Mucosa of rectum (tissue), 2 donors: ENCODE measurements around the gene DCHS2.
A peak's percentile ranks its signal among the peaks of the same experiment; 100 is the strongest.

Experiments
- H3K27ac ChIP-seq, 2 donors: one replicate each; pipeline ENCODE4 v1.7.0; 2013; ENCODE audit warnings: inconsistent platforms in 2 of 2, low read depth in 2 of 2, low read length in 2 of 2
- H3K27me3 ChIP-seq, 2 donors: one replicate each; pipeline ENCODE4 v1.7.0; 2013; ENCODE audit warnings: low read length in 2 of 2; ENCODE audit not compliant: control insufficient read depth in 2 of 2, insufficient read depth in 2 of 2
- H3K36me3 ChIP-seq, 2 donors: one replicate each; pipeline ENCODE4 v1.7.0; 2013; ENCODE audit warnings: low read length in 2 of 2; ENCODE audit not compliant: control insufficient read depth in 2 of 2, insufficient read depth in 2 of 2
- H3K4me1 ChIP-seq, 2 donors: one replicate each; pipeline ENCODE4 v1.7.0; 2013; ENCODE audit warnings: low read length in 2 of 2, mild to moderate bottlenecking in 1 of 2; ENCODE audit not compliant: control insufficient read depth in 2 of 2, insufficient read depth in 2 of 2
- H3K4me3 ChIP-seq, 2 donors: one replicate each; pipeline ENCODE4 v1.7.0; 2013; ENCODE audit warnings: low read length in 2 of 2
- H3K9ac ChIP-seq, 2 donors: one replicate each; pipeline ENCODE4 v1.7.0; 2013; ENCODE audit warnings: low read length in 2 of 2, low read depth in 1 of 2, mild to moderate bottlenecking in 1 of 2
- H3K9me3 ChIP-seq, 2 donors: one replicate each; pipeline ENCODE4 v1.7.0; 2013; ENCODE audit warnings: low read length in 2 of 2; ENCODE audit not compliant: control insufficient read depth in 2 of 2
- donor health status: healthy.
- donor health status: Normal muscosa, but diverticular disease.

The DCHS2 gene

DNA sequence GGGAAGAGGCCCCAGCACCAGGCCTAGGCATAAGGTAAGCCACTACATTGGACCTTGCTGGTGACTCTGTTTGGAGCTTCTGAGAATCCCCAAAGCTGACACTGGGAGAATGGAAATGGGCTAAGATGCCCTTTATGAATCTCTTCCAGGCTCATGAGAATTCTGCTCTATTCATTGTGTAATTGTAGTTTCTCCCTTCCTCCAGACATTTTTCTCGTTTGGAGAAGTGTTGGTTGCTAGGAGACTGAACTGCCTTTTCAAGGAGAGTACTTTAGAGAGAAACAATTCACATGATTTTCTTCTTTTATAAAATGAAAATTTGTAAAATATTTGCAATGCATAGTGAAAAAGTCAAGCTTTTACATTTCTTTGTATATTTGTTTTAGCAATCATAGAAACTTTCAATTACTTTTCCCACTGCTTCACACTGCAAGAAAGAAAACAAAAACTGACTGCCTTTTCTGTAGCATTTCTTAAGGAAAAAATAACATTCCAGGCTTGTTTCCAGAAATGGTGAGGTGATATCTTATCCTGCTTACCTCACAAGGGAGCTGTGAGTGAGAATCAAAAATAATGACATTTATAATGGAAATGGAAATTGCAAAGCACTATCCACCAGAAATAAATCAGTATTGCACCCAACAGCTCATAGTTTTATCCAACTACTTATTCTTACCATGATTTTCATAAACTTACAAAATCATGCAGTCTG, 24.9 kb upstream of the DCHS2 start:
- Histone ChIP-seq H3K9me3 (no peaks in the 10 kb centered on the region), H3K36me3 (no peaks in the 10 kb centered on the region), H3K27me3 (peaks cover 3 to 4% of the 10 kb centered on the region in 2 donors), H3K27ac (no peak overlapping the region), H3K9ac (no peak overlapping the region), H3K4me3 (no peak overlapping the region), H3K4me1 (no peaks in the 10 kb centered on the region)

DNA sequence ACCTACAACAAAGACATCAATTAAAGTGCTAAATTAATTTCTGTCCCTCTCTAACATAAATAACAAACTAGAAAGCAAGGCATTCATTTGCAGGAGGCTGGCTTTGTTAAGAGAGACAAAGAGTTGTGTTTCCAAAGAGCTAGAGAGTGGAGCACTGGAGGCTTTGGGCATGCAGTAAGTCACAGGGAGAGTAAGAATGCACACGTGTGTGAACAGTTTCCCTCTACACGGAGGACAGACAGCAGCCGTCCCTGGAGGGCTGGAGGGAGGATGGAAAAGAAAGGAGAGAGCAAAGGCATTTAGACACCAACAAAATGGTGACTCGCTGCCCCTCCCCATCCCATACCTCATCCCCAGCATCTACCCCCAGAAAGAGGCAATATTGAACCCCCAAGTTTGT, 20.4 kb upstream of the DCHS2 start:
- Histone ChIP-seq H3K36me3 (no peaks in the 10 kb centered on the region), H3K9me3 (no peaks in the 10 kb centered on the region), H3K27ac (no peak overlapping the region), H3K4me3 (no peak overlapping the region), H3K4me1 (no peaks in the 10 kb centered on the region), H3K9ac (no peak overlapping the region), H3K27me3 (peaks cover 0 to 3% of the 10 kb centered on the region in 2 donors)

DNA sequence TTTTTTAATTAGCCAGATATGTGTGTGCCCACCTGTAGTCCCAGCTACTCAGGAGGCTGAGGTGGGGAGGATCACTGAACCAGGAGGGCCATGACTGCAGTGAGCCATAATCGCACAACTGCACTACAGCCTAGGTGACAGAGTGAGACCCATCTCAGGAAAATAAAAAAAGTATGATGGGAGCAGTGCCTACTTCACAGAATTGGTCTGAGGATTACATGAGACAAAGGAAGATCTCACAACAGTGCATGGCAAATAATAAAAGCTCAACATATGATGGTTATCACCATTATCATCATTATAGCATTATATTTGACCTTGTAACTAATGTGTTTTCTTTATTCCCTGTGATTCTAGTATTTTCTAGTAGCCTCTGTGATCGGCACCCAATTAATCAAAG, 19.9 kb upstream of the DCHS2 start:
- Histone ChIP-seq H3K9me3 (no peaks in the 10 kb centered on the region), H3K27ac (no peak overlapping the region), H3K36me3 (no peaks in the 10 kb centered on the region), H3K4me3 (no peak overlapping the region), H3K27me3 (peaks cover 0 to 3% of the 10 kb centered on the region in 2 donors), H3K4me1 (no peaks in the 10 kb centered on the region), H3K9ac (no peak overlapping the region)

DNA sequence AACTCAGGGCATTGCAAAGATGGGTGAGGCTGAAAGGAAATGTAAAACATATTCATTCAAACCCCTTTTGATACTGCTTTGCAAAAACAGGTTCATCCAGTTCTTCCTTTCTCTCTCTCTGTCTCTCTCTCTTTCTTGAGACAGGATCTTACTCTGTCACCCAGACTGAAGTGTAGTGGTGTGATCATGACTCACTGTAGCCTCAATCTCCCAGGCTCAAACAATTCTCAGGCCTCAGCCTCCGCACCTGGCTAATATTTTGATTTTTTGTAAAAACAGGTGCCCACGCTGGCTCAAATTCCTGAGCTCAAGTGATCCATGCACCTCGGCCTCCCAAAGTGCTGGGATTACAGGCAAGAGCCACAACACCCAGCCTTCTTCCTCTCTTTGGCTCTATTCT, 15.6 kb upstream of the DCHS2 start:
- Histone ChIP-seq H3K27ac (no peak overlapping the region), H3K36me3 (no peaks in the 10 kb centered on the region), H3K4me1 (no peaks in the 10 kb centered on the region), H3K27me3 (no peaks in the 10 kb centered on the region), H3K9me3 (no peaks in the 10 kb centered on the region), H3K9ac (no peak overlapping the region), H3K4me3 (no peak overlapping the region)

DNA sequence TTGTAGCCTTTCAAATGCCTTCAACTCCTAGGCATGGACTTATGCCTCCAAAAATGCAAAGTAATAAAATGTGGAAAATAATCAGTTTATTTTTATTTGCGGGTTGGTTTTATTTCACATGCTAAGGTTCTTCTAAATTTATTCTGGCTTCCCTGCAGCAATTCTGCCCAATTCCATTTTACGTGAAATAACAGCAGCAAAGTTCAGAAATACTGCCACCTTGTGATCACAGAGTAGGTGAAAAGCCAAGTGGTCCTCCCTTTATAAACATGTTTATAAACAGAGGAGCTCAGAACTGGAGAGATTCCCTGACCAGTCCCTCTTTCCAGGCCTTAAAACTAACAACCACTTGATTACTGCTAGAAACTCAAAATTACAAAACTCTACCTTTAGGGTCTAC, 14.7 kb upstream of the DCHS2 start:
- no peaks in the 10 kb centered on the region for H3K36me3 ChIP-seq
- H3K27me3 ChIP-seq: no peaks in the 10 kb centered on the region
- no peak overlapping the region for H3K27ac ChIP-seq
- H3K4me1 ChIP-seq: no peaks in the 10 kb centered on the region
- no peak overlapping the region for H3K4me3 ChIP-seq
- H3K9ac ChIP-seq: no peak overlapping the region
- no peaks in the 10 kb centered on the region for H3K9me3 ChIP-seq

DNA sequence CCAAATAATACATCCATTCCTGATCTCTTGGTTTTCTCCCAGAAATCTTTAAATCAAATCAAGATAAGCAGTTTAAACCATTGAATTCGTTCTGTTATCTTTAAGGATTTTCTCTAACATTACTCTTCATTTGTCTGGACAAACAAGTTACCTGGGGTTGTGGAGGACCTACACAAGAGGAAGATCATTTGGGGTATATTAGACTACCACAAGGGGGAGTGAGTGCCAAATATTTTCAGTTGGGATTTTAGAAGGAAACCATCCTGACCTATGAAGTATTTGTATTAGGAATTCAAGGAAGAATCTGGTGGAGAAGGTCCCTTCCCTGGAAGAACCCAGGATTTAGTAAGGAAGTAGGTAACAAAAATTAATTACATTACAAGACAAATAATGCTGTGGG, 12.0 kb upstream of the DCHS2 start:
- H3K9ac ChIP-seq: no peak overlapping the region
- H3K9me3 ChIP-seq: no peaks in the 10 kb centered on the region
- H3K27ac ChIP-seq: no peak overlapping the region
- H3K4me1 ChIP-seq: no peaks in the 10 kb centered on the region
- no peaks in the 10 kb centered on the region for H3K36me3 ChIP-seq
- no peak overlapping the region for H3K4me3 ChIP-seq
- no peaks in the 10 kb centered on the region for H3K27me3 ChIP-seq

DNA sequence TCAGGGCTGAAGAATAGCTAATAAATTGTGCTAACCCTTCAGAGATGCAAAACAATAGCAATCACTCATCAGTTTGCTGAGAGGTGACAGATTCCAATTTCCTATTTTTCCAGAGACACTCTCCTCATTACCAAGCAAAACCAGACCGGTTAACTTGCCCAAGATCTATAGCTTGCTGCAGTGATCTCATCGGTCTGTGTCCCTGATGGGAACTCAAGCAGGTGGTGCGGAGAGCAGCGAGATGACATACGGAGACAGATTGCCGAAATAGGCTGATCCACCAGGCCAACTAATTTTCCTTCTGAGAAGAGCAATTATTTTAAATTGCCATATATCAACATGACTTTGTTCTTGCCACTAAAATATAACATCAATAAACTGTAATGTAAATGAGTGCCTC, 10.5 kb upstream of the DCHS2 start:
- no peak overlapping the region for H3K27ac ChIP-seq
- H3K36me3 ChIP-seq: no peaks in the 10 kb centered on the region
- no peaks in the 10 kb centered on the region for H3K27me3 ChIP-seq
- peaks cover 0 to under 1% of the 10 kb centered on the region in 2 donors for H3K4me1 ChIP-seq
- no peak overlapping the region for H3K4me3 ChIP-seq
- H3K9ac ChIP-seq: no peak overlapping the region
- H3K9me3 ChIP-seq: no peaks in the 10 kb centered on the region

DNA sequence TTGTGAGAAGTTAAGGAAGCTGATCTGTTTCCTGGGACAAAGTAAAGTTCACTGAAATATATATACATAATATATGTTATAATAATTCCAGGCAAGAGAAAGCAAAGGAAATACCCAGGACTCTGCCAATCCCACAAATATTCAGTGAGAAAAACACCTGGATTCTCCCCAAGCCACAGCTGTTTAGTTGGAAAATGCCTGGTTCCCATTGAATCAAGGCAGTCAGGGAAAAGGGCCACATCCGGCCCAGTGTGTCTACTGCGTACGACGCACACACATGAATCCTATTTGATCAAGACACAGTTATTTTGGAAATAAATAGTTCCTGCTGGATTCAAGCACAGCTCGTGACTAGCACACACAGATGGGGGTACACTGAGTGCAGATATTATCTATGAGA, 6.3 kb upstream of the DCHS2 start:
- Histone ChIP-seq H3K4me1 (peaks cover 0 to 3% of the 10 kb centered on the region in 2 donors), H3K4me3 (no peak overlapping the region), H3K9ac (no peak overlapping the region), H3K9me3 (no peaks in the 10 kb centered on the region), H3K27me3 (no peaks in the 10 kb centered on the region), H3K36me3 (no peaks in the 10 kb centered on the region), H3K27ac (no peak overlapping the region)

DNA sequence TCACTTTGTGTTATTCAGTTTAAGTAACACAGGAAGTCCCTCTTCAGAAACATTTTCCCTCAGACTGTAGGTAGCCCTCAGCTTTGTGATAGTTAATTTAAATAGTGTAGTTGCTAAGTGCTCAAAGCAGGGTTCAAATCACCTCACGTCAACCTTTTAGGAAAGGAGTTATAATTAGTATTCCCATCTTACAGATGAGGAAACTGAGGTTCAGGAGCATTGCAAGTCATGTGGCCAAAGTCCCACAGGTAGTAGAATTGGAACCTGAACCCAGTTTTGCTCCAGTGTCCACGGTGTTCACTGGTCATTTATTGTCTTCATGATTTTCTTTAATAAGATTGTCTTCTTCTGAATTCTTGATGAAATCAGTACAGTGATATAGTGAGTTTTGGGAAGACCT, 4.3 kb upstream of the DCHS2 start:
- Histone ChIP-seq H3K9ac (no peak overlapping the region), H3K27me3 (peaks cover 5 to 13% of the 10 kb centered on the region in 2 donors), H3K27ac (no peak overlapping the region), H3K4me1 (peaks cover 0 to 9% of the 10 kb centered on the region in 2 donors), H3K4me3 (no peak overlapping the region), H3K9me3 (no peaks in the 10 kb centered on the region), H3K36me3 (no peaks in the 10 kb centered on the region)

DNA sequence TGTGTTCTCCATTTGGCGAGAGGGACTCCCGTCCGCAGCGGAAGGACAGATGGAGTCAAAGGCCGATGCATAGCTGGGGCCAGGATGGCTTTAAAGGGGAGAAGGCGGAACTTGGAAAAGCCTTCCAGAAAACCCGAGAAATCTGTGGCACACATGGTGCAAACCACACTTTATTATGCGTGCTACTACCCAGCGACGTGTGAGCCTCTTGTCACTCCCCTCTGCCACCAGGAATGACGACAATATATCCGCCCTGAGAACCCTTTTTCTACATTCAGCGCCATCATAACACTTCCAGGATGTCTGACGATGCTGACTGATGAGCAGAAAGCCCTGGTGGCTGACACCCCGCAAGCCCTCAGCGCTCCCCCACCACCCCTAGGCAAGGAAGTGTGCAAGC, 689 bp upstream of the DCHS2 start:
- Histone ChIP-seq H3K36me3 (no peaks in the 10 kb centered on the region), H3K27me3 (peaks cover 18 to 19% of the 10 kb centered on the region in 2 donors), H3K4me1 (peaks cover 0 to 10% of the 10 kb centered on the region in 2 donors), H3K9me3 (no peaks in the 10 kb centered on the region), H3K27ac (no peak overlapping the region), H3K9ac (peak overlapping the region in 1 of 2 donors; percentile 14), H3K4me3 (peak overlapping the region; percentile 26 to 53)
